ENCODE data around the gene SRRM3.
"Not testable (repeated sequence)": the region's sequence is repeated elsewhere in the genome, so short reads cannot be mapped to it uniquely, and the experiment has no call there.

Gene SRRM3

DNA sequence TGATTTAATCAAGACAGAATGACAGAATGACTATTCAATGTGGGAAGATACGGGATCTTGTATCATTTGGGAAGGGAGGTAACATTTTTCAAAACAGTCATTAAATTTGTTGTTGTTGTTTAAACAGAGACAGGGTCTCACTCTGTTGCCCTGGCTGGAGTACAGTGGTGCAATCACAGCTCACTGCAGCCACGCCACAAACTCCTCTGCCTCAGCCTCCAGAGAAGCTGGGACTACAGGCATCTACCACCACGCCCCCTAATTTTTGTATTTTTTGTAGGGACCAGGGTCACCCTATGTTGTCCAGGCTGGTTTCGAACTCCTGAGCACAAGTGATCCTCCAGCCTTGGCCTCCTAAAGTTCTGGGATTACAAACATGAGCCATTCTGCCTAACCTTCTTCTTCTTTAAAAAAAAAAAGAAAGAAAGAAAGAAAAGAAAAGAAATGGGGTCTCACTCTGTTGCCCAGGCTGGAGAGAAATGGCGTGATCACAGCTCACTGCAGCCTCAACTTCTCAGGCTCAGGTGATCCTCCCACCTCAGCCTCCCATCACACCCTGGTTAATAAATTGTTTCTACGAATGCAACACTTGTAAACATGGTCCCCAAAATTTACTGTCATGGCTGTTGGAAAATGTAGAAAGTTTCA is 132.7 kb downstream of the SRRM3 start:
- H3K4me3 ChIP-seq (ENCODE audit: control insufficient read depth, low read depth, low read length), result no peak overlapping the region
- TF ChIP-seq, protein P1, sequence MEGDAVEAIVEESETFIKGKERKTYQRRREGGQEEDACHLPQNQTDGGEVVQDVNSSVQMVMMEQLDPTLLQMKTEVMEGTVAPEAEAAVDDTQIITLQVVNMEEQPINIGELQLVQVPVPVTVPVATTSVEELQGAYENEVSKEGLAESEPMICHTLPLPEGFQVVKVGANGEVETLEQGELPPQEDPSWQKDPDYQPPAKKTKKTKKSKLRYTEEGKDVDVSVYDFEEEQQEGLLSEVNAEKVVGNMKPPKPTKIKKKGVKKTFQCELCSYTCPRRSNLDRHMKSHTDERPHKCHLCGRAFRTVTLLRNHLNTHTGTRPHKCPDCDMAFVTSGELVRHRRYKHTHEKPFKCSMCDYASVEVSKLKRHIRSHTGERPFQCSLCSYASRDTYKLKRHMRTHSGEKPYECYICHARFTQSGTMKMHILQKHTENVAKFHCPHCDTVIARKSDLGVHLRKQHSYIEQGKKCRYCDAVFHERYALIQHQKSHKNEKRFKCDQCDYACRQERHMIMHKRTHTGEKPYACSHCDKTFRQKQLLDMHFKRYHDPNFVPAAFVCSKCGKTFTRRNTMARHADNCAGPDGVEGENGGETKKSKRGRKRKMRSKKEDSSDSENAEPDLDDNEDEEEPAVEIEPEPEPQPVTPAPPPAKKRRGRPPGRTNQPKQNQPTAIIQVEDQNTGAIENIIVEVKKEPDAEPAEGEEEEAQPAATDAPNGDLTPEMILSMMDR (IDR thresholded peaks at IDR 0.05; ENCODE audit: control insufficient read depth, insufficient read depth, low read depth, low read length, missing control alignments), result no peak
- no peak for DNase-seq (ENCODE audit: low read depth)

DNA sequence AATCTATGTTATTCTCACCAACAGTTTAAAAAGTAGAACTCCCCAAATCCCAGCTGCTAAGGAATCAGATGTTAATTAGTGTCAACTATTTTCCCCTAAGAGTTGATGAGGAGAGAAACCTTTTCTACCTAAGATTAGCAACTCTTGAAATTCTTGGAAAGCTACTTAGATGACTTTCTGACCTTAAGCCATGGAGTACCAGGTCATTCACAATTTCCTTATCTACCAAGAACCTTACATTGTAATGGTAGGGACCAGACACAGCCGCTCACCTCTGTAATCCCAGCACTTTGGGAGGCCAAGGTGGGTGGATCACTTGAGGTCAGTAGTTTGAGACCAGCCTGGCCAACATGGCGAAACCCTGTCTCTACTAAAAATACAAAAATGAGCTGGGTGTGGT is 133.7 kb downstream of the SRRM3 start:
- not testable (repeated sequence) for H3K4me3 ChIP-seq (ENCODE audit: control insufficient read depth, low read depth, low read length); DNase-seq (ENCODE audit: low read depth)

DNA sequence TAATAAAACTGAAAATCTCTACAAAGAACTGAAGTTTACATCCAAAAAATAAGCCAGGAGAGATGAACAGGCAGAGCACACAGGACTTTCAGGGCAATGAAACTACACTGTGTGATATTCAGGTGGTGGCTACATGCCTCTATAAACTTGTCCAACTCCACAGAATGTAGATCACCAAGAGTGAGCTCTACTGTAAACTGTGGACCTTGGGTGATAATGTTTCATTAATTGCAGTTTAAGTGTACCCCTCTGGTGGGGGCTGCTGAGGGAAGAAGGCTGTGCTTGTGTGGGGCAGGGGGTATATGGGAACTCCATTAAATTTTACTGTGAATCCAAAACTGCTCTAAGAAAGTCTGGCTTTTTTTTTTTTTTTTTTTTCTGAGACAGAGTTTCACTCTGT is 134.4 kb downstream of the SRRM3 start:
- DNase-seq (ENCODE audit: low read depth), result no peak
- H3K4me3 ChIP-seq (ENCODE audit: control insufficient read depth, low read depth, low read length), result no peak overlapping the region
- TF ChIP-seq, protein P1 (IDR thresholded peaks at IDR 0.05; ENCODE audit: control insufficient read depth, insufficient read depth, low read depth, low read length, missing control alignments), result no peak

All from AG09309 (cell line).